Measurements from ENCODE around the gene TTLL7. TPM values are rescaled to one million over a fixed set of nuclear protein-coding genes. Genes with fewer than 3 reads are reported as not detected.

Gene TTLL7
- total RNA-seq, 3 donors from 2014 or later = 6.7 to 15.1 (median 10.8) TPM

GRCh38 chr1:83844546-83844945 lies 154.4 kb downstream of the TTLL7 start:
- no peak for DNase-seq (ENCODE audit: low spot score in 2 of 2)
- no peaks in the 10 kb centered on the region for H3K36me3 ChIP-seq
- H3K9me3 ChIP-seq = no peaks in the 10 kb centered on the region
- TF ChIP-seq POLR2A (IDR thresholded peaks at IDR 0.05) (no peak), POLR2AphosphoS5 (IDR thresholded peaks at IDR 0.05) (no peak), CTCF (IDR thresholded peaks at IDR 0.05) (no peak)
- intact Hi-C loops (cut with DNase I; ENCODE audit: low total_unique reads) = no loop called here
- no peaks in the 10 kb centered on the region for H3K4me1 ChIP-seq
- no peak overlapping the region for H3K27ac ChIP-seq
- no peak overlapping the region for H3K4me3 ChIP-seq
- H3K27me3 ChIP-seq = no peaks in the 10 kb centered on the region

DNA sequence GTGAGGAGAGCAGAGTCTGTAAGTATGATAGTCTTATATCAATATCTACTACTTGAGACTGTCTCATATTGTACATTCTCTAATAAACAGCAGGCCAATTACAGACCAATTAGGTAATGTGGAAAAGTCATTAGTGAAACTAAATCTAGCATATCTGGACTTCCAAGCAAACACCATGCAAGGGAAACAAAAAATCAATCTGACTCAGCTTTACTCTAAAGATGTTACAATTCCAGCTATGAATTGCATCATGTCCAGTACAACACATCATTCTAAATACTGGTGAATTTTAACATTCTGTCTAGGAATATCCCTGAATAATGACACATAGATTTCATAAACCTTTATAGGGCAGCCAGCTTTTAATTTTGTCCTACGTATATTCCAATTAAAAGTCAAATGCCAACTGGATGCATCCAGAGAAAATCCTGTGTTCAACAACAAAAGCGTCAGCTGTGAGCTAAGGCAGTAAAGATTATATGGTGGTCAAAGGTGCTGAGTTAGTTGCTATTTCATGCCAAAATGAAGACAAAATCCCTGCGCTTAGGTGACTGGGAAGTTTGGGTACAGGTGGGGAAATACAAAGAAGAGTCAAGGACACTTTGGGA lies 159.3 kb downstream of the TTLL7 start:
- TF ChIP-seq POLR2AphosphoS5 (IDR thresholded peaks at IDR 0.05) (no peak), POLR2A (IDR thresholded peaks at IDR 0.05) (no peak), CTCF (IDR thresholded peaks at IDR 0.05) (no peak)
- Histone ChIP-seq H3K9me3 (no peaks in the 10 kb centered on the region), H3K27me3 (no peaks in the 10 kb centered on the region), H3K4me3 (no peak overlapping the region), H3K4me1 (no peaks in the 10 kb centered on the region), H3K27ac (no peak overlapping the region), H3K36me3 (no peaks in the 10 kb centered on the region)
- intact Hi-C loops (cut with DNase I; ENCODE audit: low total_unique reads) = no loop called here
- no peak for DNase-seq (ENCODE audit: low spot score in 2 of 2)

GRCh38 chr1:83838573-83838972 lies 160.4 kb downstream of the TTLL7 start:
- Histone ChIP-seq H3K4me1 (no peaks in the 10 kb centered on the region), H3K4me3 (no peak overlapping the region), H3K27ac (no peak overlapping the region), H3K9me3 (no peaks in the 10 kb centered on the region), H3K27me3 (no peaks in the 10 kb centered on the region), H3K36me3 (no peaks in the 10 kb centered on the region)
- no peak for DNase-seq (ENCODE audit: low spot score in 2 of 2)
- intact Hi-C loops (cut with DNase I; ENCODE audit: low total_unique reads) = no loop called here
- TF ChIP-seq POLR2A (IDR thresholded peaks at IDR 0.05) (no peak), POLR2AphosphoS5 (IDR thresholded peaks at IDR 0.05) (no peak), CTCF (IDR thresholded peaks at IDR 0.05) (no peak)

DNA sequence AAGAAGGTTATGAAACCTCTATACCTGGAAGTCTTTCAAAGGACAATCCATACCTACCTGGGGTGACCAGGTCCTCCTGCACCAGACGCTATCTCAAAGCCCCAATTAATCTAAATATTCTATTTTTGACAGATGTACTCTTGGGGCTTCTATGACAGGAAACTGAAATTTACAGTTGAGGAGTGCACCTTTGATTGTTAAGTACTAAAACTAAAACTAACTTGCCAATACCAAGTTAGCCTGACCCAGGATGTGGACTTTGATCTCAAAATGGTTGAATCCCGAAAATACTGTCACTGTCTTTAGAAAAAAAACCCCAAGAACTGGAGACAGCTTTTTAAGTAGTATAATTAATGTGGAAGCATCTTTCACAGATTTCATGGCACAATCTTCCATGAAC lies 162.4 kb downstream of the TTLL7 start:
- Histone ChIP-seq H3K27ac (no peak overlapping the region), H3K9me3 (no peaks in the 10 kb centered on the region), H3K4me1 (no peaks in the 10 kb centered on the region), H3K27me3 (no peaks in the 10 kb centered on the region), H3K36me3 (no peaks in the 10 kb centered on the region), H3K4me3 (no peak overlapping the region)
- no peak for DNase-seq (ENCODE audit: low spot score in 2 of 2)
- intact Hi-C loops (cut with DNase I; ENCODE audit: low total_unique reads) = no loop called here
- no peak for TF ChIP-seq CTCF (IDR thresholded peaks at IDR 0.05)
- TF ChIP-seq POLR2A (IDR thresholded peaks at IDR 0.05) = no peak
- TF ChIP-seq POLR2AphosphoS5 (IDR thresholded peaks at IDR 0.05) = no peak

GRCh38 chr1:83834621-83835264 lies 164.2 kb downstream of the TTLL7 start:
- no peaks in the 10 kb centered on the region for H3K9me3 ChIP-seq
- no peaks in the 10 kb centered on the region for H3K4me1 ChIP-seq
- H3K36me3 ChIP-seq = no peaks in the 10 kb centered on the region
- no peak for DNase-seq (ENCODE audit: low spot score in 2 of 2)
- H3K27me3 ChIP-seq = no peaks in the 10 kb centered on the region
- no peak overlapping the region for H3K27ac ChIP-seq
- intact Hi-C loops (cut with DNase I; ENCODE audit: low total_unique reads) = no loop called here
- no peak overlapping the region for H3K4me3 ChIP-seq
- TF ChIP-seq POLR2A (IDR thresholded peaks at IDR 0.05) (no peak), POLR2AphosphoS5 (IDR thresholded peaks at IDR 0.05) (no peak), CTCF (IDR thresholded peaks at IDR 0.05) (no peak)
